Effector memory CD8-positive, alpha-beta T cell (primary cell): Measurements from ENCODE around the gene SPATA32.

Source experiments
- ATAC-seq: fragments of 150-1000 bp; cut with Tn5 transposase; replicated peaks from 2 replicates; pipeline ENCODE4 v1.10.0; 2021; ENCODE audit warnings: mild to moderate bottlenecking, moderate library complexity
- DNase-seq, 3 experiments: peaks; one replicate each; pipeline ENCODE4 v3.0.0; 2021
- H3K27ac Mint-ChIP-seq, 2 donors: one replicate each; pipeline ENCODE4 v1.8.0; 2022; ENCODE audit warnings: mild to moderate bottlenecking in 2 of 2, mixed read lengths in 2 of 2, moderate library complexity in 2 of 2
- H3K27me3 Mint-ChIP-seq, 2 donors: one replicate each; pipeline ENCODE4 v1.8.0; 2022; ENCODE audit warnings: mixed read lengths in 2 of 2
- H3K36me3 Mint-ChIP-seq: one replicate; pipeline ENCODE4 v1.8.0; 2022; ENCODE audit warnings: mild to moderate bottlenecking, moderate library complexity, mixed read lengths; ENCODE audit not compliant: insufficient read depth
- H3K4me1 Mint-ChIP-seq, 2 donors: one replicate each; pipeline ENCODE4 v1.8.0; 2022; ENCODE audit warnings: low read depth in 2 of 2, mixed read lengths in 2 of 2
- H3K4me3 Mint-ChIP-seq, 2 donors: one replicate each; pipeline ENCODE4 v1.8.0; 2022; ENCODE audit warnings: mild to moderate bottlenecking in 2 of 2, mixed read lengths in 2 of 2, moderate library complexity in 2 of 2
- H3K9me3 Mint-ChIP-seq, 2 donors: one replicate each; pipeline ENCODE4 v1.8.0; 2022; ENCODE audit warnings: mixed read lengths in 2 of 2

SPATA32 gene

DNA sequence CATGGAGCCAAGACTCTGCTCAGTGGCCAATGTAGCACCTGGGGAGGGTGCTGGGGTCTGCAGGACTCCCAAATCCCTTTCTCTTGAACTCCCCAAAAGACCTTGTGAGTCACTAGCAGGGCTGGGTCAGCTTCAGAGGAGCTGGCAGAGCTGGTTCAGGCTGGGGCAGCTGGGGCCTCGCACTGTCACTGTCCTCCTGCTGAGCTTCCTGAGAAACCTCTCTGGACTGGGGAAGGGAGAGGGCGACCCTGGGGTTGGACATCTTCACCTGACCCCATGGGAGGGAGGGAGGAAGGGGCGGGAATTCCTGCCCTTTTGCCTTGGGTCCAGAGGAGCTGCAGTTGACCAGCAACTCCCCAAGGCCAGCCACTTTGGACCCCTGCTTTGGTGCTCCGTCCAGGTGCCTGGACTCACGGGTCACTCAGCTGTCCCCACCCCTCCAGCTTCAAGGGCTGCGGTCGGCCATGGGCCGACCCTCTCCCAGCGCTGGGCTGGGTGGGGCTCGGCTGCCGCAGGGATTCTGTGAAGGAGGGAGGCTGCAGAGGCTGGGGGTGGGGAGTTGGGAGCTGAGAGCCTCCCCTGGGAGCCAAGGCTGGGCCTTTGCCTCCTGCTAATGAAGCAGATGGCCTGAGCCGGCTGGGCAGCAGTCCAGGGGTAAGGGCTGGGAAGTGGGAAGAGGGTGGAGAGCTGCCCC lies 31.0 kb downstream of the SPATA32 start:
- H3K27ac Mint-ChIP-seq: peak overlapping the region; percentile 100
- H3K36me3 Mint-ChIP-seq: peaks cover 82% of the 10 kb centered on the region
- H3K4me1 Mint-ChIP-seq: peaks cover 77 to 85% of the 10 kb centered on the region in 2 donors
- H3K9me3 Mint-ChIP-seq: no peaks in the 10 kb centered on the region
- H3K27me3 Mint-ChIP-seq: no peaks in the 10 kb centered on the region
- H3K4me3 Mint-ChIP-seq: peak overlapping the region; percentile 97 to 98
- DNase-seq: no peak
- no peak for ATAC-seq

DNA sequence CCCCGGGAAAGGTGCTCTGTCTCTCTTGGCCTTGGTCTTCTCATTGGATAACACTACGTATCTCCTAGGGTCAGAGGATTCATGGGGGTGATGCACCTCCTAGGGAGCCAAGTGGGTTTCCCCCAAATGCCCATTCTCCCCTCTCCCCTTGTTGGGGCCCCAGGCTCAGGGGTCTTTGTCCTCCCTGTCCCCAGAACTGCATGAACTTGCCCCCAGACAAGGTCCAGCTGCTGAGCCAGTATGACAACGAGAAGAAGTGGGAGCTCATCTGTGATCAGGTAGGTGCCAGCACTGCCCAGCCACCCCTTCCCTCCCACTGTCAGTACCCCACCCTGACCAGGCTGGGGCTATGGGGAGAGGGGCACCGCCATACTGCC lies 31.5 kb downstream of the SPATA32 start:
- Mint-ChIP-seq H3K27ac (peak overlapping the region; percentile 100), H3K36me3 (peaks cover 82% of the 10 kb centered on the region), H3K4me1 (peaks cover 77 to 87% of the 10 kb centered on the region in 2 donors), H3K27me3 (no peaks in the 10 kb centered on the region), H3K4me3 (peak overlapping the region; percentile 97 to 98), H3K9me3 (no peaks in the 10 kb centered on the region)
- DNase-seq: no peak
- ATAC-seq: no peak

DNA sequence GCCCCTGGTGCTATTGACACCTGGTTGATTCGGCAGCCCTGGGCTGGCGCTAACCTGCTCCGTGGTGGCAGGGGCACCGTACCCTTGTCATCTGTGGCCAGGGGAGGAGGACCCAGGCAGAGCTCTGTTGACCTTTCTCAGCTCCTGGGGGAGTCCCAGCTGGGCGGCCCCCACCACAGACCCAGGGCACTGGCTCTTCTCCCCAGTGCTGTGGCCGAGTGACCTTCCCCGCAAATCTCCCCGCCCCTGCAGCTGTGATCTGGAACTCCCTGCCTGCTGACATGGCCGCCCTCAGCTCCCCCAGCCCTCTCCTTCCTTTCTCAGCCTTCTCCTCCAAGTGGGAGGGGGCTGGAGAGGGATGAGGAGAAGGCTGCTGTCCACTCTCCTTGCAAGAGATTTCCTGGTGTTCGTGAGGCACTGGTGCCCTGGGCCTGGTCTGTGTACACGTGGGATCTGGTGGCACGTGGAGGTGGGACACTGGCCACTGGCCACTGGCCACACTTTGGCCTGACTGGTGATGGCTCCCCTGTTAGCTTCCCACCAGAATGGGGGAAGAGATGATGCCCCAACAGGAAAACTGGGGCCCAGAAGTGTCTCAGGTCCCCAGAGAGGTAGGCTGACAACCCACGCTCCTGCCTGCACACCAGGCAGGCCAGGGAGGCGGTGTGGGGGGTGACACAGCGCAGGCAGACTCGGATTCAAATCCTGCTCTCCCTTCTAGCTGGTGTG lies 32.0 kb downstream of the SPATA32 start:
- ATAC-seq (peak; percentile 5), DNase-seq (no peak)
- Mint-ChIP-seq H3K27me3 (no peaks in the 10 kb centered on the region), H3K4me3 (peak overlapping the region; percentile 97 to 98), H3K27ac (peak overlapping the region; percentile 100), H3K36me3 (peaks cover 82% of the 10 kb centered on the region), H3K4me1 (peaks cover 77 to 87% of the 10 kb centered on the region in 2 donors), H3K9me3 (no peaks in the 10 kb centered on the region)

DNA sequence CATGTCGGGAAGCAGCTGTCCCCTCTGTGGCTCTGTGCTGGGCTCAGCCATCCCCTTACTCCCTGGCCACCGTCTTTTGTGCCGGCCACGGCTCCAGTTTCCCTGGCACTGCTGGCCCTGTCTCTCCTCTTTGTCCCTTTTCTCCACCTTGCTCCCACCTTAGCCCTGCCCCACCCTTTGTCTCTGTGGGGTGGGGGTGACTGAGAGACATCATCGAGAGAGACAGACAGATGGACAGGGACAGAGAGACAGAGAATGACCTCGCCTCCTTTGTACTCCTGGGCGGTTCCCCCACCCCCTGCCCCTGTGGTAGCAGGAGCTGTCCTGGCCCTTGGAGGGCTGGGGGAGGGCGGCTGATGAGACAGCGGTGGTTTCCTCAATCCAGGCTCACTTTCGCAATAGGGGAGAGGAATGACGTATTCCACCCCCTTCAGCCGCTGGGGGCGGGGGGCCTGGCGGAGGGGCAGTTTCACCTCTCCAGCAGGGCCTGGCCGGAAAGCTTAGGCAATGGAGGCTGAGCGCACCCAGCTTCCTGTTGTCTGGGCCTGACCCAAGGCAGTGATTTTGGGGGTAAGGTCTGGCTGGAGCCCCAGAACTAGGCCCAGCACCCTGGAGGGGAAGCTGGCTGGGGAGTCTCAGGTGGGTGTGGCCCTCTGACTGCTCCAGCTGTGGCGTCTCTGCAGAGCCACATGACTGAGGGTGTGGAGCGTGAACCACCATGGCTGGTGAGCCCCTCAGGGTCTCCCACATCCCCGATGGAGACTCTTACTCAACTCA lies 32.9 kb downstream of the SPATA32 start:
- H3K4me1 Mint-ChIP-seq: peaks cover 76 to 88% of the 10 kb centered on the region in 2 donors
- H3K27me3 Mint-ChIP-seq: no peaks in the 10 kb centered on the region
- peak; percentile 55 for ATAC-seq
- H3K9me3 Mint-ChIP-seq: no peaks in the 10 kb centered on the region
- DNase-seq: peak; percentile 82 to 86 (median 83)
- H3K4me3 Mint-ChIP-seq: peak overlapping the region; percentile 97 to 98
- peaks cover 83% of the 10 kb centered on the region for H3K36me3 Mint-ChIP-seq
- peak overlapping the region; percentile 100 for H3K27ac Mint-ChIP-seq

DNA sequence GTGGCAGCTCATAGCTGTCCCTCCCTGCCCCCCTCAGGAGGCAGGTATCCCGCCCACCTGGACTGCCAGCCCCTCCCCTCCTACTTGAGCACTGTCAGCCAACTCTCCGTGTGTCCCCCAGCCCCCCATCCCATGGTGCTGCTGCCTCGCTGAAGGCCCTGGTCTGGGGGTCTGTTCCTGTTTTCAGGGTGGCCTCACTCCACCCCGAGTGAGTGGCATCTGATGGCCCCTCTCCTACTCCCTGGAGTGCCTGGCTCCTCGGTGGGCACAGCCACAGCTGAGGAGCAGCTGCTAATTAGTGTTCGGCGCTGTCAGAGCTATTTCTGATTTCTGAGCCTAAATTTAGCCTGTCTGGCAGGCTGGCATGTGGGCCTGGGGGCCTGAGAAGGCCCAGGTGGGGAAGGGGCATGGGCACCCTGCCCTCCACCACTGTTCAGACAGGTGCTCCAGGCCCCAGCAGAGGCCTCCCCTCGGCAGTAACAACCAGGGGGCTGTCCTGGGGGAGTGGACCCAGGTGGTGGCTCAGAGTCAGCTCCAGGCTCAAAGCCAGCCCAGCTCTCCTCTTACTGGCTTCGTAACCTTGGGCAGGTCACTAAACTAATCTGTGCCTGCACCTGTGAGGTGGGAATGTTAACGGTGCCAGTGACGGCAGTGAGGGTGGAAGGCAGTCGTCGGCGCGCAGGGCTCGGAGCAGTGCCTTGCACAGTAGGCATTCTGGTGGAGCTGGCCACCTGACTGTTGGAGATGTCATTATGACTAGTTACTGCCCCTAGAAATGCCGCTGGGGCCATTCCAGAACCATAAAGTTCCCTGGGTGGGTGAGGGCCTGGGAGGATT lies 33.8 kb downstream of the SPATA32 start:
- DNase-seq: no peak
- no peaks in the 10 kb centered on the region for H3K9me3 Mint-ChIP-seq
- H3K27me3 Mint-ChIP-seq: no peaks in the 10 kb centered on the region
- H3K4me3 Mint-ChIP-seq: peak overlapping the region; percentile 97 to 98
- ATAC-seq: no peak
- H3K4me1 Mint-ChIP-seq: peaks cover 78 to 88% of the 10 kb centered on the region in 2 donors
- peaks cover 83% of the 10 kb centered on the region for H3K36me3 Mint-ChIP-seq
- peak overlapping the region; percentile 100 for H3K27ac Mint-ChIP-seq

DNA sequence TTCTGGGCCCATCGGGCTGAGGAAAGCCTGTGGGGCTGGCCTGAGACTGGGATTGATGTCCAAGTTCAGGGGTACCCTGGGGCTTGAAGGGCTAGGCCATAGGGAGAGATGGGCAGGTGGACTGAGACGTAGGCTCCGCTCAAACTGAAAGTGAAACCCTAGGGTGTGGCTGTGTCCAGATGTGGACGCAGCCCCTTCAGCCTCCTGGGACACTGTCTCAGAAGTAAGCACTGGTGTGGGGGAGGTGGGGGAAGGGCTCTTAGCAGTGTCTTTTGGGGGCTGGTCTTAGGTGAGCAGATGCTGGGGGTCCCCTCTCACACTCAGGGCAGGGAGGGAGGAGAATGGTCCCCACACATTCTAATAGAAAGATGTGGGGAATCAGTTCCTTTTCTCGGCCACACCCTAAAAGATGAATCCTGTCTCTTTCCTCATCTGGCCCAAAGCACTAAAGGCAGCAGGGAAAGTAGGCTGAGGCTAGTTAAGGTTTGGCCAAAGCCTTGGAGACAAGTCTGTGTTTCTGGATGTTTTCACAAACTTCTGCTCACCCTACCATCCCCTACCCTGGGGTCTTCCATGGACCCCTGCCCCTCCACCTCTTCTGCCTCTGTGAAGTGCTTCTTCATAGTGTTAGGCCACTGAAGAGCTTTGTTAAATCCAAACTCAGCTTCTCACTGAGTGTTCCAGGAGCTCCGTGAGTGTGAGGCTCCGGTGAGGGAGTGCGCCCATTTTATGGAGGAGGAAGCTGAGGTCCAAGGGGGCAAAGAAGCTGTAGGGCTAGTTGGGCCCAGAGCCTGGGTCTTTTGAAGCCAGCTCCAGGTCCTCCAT lies 34.6 kb downstream of the SPATA32 start:
- Mint-ChIP-seq H3K36me3 (peaks cover 90% of the 10 kb centered on the region), H3K4me3 (peak overlapping the region; percentile 97 to 98), H3K4me1 (peaks cover 78 to 82% of the 10 kb centered on the region in 2 donors), H3K27me3 (no peaks in the 10 kb centered on the region), H3K9me3 (no peaks in the 10 kb centered on the region), H3K27ac (peak overlapping the region; percentile 100)
- no peak for DNase-seq
- no peak for ATAC-seq

DNA sequence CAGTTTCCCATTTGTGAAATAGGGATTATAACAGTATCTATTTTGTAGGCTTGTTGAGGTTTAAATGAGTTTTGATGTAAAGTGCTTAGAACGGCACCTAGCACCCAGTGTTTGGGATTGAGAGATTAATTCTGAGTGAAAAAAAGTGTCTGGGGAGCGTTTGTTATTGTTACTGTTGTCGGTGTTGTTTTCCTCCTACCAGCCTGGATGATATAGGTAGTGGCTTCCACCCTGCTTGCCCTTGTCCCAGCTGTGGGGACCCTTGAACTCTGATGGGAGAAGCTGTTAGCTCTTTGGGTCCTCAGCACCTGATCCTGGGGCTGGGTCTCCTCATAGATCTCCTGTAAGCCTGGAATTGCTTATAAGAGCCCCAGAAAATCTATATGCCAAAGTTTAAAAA lies 35.3 kb downstream of the SPATA32 start:
- no peak for DNase-seq
- no peaks in the 10 kb centered on the region for H3K27me3 Mint-ChIP-seq
- peak overlapping the region; percentile 97 to 98 for H3K4me3 Mint-ChIP-seq
- peak overlapping the region; percentile 100 for H3K27ac Mint-ChIP-seq
- peaks cover 71 to 75% of the 10 kb centered on the region in 2 donors for H3K4me1 Mint-ChIP-seq
- peaks cover 87% of the 10 kb centered on the region for H3K36me3 Mint-ChIP-seq
- no peak for ATAC-seq
- no peaks in the 10 kb centered on the region for H3K9me3 Mint-ChIP-seq

DNA sequence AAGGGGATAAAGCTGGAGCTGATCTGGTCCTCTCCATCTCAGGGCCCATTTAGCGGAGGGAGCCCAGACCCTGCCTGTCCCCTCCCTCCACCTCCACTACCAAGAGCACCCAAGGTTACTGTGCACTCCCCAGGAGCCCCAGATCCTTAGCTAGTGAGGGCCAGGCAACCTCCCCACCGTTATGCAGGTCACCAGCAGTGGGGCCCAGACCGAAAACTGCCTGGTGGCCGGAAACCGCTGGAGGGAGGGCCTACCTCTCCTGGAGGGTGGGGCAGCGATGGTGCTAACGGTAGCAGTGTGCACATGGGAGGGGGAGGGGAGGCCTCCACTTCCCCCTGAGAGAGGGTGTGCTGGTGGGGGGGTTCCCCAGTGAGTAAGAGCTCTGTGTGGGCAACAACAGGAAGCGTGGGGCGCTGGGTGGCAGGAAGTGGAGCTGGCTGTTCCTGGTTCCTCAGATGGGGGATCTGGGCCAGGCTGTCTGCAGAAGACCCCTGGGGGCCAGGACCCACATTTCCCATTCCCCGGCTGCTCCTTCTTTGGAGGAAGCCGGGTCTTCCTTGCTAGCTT lies 35.8 kb downstream of the SPATA32 start:
- H3K4me3 Mint-ChIP-seq: peak overlapping the region; percentile 97 to 98
- peak overlapping the region; percentile 100 for H3K27ac Mint-ChIP-seq
- H3K4me1 Mint-ChIP-seq: peaks cover 71 to 72% of the 10 kb centered on the region in 2 donors
- peak; percentile 66 for ATAC-seq
- no peaks in the 10 kb centered on the region for H3K9me3 Mint-ChIP-seq
- no peaks in the 10 kb centered on the region for H3K27me3 Mint-ChIP-seq
- peak; percentile 89 to 93 (median 90) for DNase-seq
- H3K36me3 Mint-ChIP-seq: peaks cover 88% of the 10 kb centered on the region

DNA sequence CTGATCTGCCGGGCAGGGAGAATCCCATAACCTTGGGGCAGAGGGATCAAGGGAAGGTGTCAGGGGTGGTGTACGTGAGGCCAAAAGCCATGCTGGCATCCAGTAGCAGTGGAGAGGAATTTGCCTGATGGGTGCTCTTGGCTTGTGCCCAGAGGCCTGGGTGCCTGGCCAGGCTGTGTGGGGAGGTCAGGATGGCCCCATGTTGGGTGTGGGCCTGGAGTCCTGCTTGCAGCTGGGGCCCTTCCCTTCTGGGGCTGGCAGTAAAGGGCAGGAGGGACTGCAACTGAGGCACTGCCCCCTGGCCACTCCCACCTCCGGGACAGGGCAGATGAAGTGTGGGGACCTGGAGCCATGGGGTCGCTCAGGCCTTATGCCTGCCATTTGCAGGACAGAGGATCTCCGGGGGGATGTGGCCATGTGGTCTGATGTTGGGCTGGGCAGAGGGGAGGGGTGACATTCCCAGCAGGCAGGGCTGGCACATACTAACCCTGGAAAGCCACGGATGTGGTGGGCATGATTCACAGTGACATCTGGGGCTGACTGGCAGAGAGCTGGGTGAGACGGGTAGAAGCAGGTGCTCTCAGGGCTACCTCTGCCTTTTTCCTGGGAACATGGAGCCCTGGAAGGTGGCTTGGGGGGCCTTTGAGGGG lies 36.7 kb downstream of the SPATA32 start:
- H3K4me3 Mint-ChIP-seq: peak overlapping the region; percentile 97 to 98
- no peaks in the 10 kb centered on the region for H3K9me3 Mint-ChIP-seq
- H3K27ac Mint-ChIP-seq: peak overlapping the region; percentile 100
- peaks cover 74 to 76% of the 10 kb centered on the region in 2 donors for H3K4me1 Mint-ChIP-seq
- H3K36me3 Mint-ChIP-seq: peaks cover 86% of the 10 kb centered on the region
- ATAC-seq (no peak), DNase-seq (no peak)
- H3K27me3 Mint-ChIP-seq: no peaks in the 10 kb centered on the region

DNA sequence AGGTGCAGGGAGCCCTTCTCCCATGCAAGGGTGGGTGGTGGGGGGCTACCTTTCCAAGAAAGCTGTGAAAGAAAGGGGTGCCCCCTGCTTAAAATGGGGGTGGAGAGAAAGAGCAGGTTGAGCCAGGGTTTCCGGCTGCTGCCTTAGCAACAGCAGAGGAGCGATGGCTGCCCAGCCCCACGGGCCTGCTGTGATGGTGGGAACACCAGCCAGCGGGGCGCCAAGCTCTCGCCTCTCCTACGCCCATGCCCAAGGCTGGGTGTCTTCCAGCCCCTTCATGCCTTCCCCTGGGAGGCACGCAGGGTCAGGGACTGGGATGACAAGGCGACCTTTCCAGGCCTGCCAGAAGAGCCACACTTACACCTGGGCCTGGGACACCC lies 37.2 kb downstream of the SPATA32 start:
- Mint-ChIP-seq H3K36me3 (peaks cover 81% of the 10 kb centered on the region), H3K27me3 (no peaks in the 10 kb centered on the region), H3K4me3 (peak overlapping the region; percentile 97 to 98), H3K27ac (peak overlapping the region; percentile 100), H3K9me3 (no peaks in the 10 kb centered on the region), H3K4me1 (peaks cover 74 to 77% of the 10 kb centered on the region in 2 donors)
- DNase-seq (no peak), ATAC-seq (no peak)

DNA sequence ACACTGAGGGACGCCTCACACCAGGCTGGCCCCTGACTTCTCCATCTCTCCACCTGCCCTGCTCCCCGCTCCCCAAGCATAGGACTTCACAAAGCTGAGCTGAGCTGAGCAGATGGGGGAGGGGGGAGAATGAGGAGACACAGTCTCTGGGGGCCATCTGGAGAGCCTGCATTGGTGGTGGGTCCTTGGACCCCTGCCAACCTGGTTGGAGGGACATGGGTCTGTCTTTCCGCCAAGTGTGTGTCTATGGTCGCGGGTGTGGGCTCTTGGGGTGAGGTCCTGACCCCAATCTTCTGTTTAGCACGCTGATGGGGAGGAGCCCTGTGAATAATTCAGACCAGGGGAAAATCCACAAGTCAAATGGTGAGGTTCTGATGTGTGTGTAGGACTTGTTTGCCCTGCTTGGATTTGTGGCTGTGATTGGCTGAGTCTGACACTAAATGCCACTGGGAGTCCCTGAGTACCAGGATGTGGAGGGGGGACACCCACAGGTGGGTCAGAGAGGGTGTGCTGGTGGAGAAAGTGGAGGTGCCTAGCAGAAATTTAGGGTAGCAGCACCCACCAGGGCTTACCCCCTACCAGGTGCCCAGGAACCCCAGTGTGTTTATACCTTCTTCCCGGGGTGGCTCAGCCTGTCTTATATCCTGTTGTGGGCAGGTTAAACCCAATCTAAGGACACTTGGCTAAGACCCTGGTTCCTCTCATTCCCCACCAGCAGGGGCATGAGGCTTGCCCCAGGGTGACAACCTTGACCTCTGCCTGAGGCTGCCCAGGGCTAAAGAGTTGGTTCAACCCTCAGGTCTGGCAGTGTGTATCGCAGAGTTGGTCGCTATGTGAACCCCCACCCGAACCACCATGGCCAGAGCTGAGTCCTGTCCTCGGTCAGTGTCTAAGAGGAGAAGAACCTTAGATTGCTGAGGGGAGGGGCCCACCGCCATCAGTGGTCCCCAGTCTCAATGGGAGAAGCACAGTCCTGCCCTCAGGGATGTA lies 38.1 kb downstream of the SPATA32 start:
- DNase-seq (peak; percentile 39 to 54 (median 50)), ATAC-seq (peak; percentile 32)
- Mint-ChIP-seq H3K4me3 (peak overlapping the region; percentile 97 to 98), H3K36me3 (peaks cover 78% of the 10 kb centered on the region), H3K27me3 (no peaks in the 10 kb centered on the region), H3K27ac (peak overlapping the region; percentile 100), H3K9me3 (no peaks in the 10 kb centered on the region), H3K4me1 (peaks cover 74 to 78% of the 10 kb centered on the region in 2 donors)
